Stomach smooth muscle (tissue), 2 donors: ENCODE results near the gene ETV1.

Experiments
- H3K27ac ChIP-seq: one replicate; pipeline ENCODE4 v1.7.0; 2013; ENCODE audit warnings: mild to moderate bottlenecking, low read length, inconsistent platforms
- H3K27me3 ChIP-seq, 2 donors: one replicate each; pipeline ENCODE4 v1.7.0; 2013; ENCODE audit warnings: low read length in 2 of 2; ENCODE audit not compliant: insufficient read depth in 2 of 2, control insufficient read depth in 1 of 2
- H3K36me3 ChIP-seq, 2 donors: one replicate each; pipeline ENCODE4 v1.7.0; 2013; ENCODE audit warnings: low read length in 2 of 2; ENCODE audit not compliant: control insufficient read depth in 2 of 2, insufficient read depth in 2 of 2
- H3K4me1 ChIP-seq: one replicate; pipeline ENCODE4 v1.7.0; 2013; ENCODE audit warnings: low read length; ENCODE audit not compliant: control insufficient read depth, insufficient read depth
- H3K4me3 ChIP-seq, 2 donors: one replicate each; pipeline ENCODE4 v1.7.0; 2013; ENCODE audit warnings: low read length in 2 of 2
- H3K9ac ChIP-seq, 2 donors: one replicate each; pipeline ENCODE4 v1.7.0; 2013; ENCODE audit warnings: low read length in 2 of 2, mild to moderate bottlenecking in 1 of 2
- H3K9me3 ChIP-seq, 2 donors: one replicate each; pipeline ENCODE4 v1.7.0; 2013; ENCODE audit warnings: low read length in 2 of 2; ENCODE audit not compliant: control insufficient read depth in 2 of 2
- donor health status: healthy.
- donor health status: Pancreatic carcinoma.

The ETV1 gene

GRCh38 chr7:13987395-13987794 lies 2.1 kb downstream of the ETV1 start:
- Histone ChIP-seq H3K27me3 (no peaks in the 10 kb centered on the region), H3K9me3 (no peaks in the 10 kb centered on the region), H3K9ac (no peak overlapping the region), H3K36me3 (no peaks in the 10 kb centered on the region), H3K4me3 (no peak overlapping the region), H3K4me1 (no peaks in the 10 kb centered on the region), H3K27ac (no peak overlapping the region)

- Histone ChIP-seq H3K4me1 (no peaks in the 10 kb centered on the region), H3K27ac (no peak overlapping the region), H3K27me3 (no peaks in the 10 kb centered on the region), H3K9ac (no peak overlapping the region), H3K36me3 (no peaks in the 10 kb centered on the region), H3K9me3 (no peaks in the 10 kb centered on the region), H3K4me3 (no peak overlapping the region)
Measured at GRCh38 chr7:13986208-13986607, 3.3 kb downstream of the ETV1 start.

GRCh38 chr7:13984831-13985685 lies 4.4 kb downstream of the ETV1 start:
- no peak overlapping the region for H3K27ac ChIP-seq
- H3K27me3 ChIP-seq = no peaks in the 10 kb centered on the region
- peaks cover 8% of the 10 kb centered on the region for H3K4me1 ChIP-seq
- H3K4me3 ChIP-seq = no peak overlapping the region
- H3K36me3 ChIP-seq = no peaks in the 10 kb centered on the region
- H3K9ac ChIP-seq = no peak overlapping the region
- H3K9me3 ChIP-seq = no peaks in the 10 kb centered on the region

- H3K9ac ChIP-seq = no peak overlapping the region
- H3K36me3 ChIP-seq = no peaks in the 10 kb centered on the region
- H3K9me3 ChIP-seq = no peaks in the 10 kb centered on the region
- H3K4me1 ChIP-seq = peaks cover 8% of the 10 kb centered on the region
- no peaks in the 10 kb centered on the region for H3K27me3 ChIP-seq
- H3K27ac ChIP-seq = no peak overlapping the region
- no peak overlapping the region for H3K4me3 ChIP-seq
Measured at GRCh38 chr7:13984061-13984460, 5.4 kb downstream of the ETV1 start.

- no peak overlapping the region for H3K27ac ChIP-seq
Measured at GRCh38 chr7:13982940-13983677, 6.4 kb downstream of the ETV1 start.

GRCh38 chr7:13981070-13981469 lies 8.4 kb downstream of the ETV1 start:
- H3K4me3 ChIP-seq = no peak overlapping the region
- no peak overlapping the region for H3K27ac ChIP-seq
- H3K36me3 ChIP-seq = no peaks in the 10 kb centered on the region
- no peaks in the 10 kb centered on the region for H3K27me3 ChIP-seq
- no peak overlapping the region for H3K9ac ChIP-seq
- peaks cover 8% of the 10 kb centered on the region for H3K4me1 ChIP-seq
- H3K9me3 ChIP-seq = no peaks in the 10 kb centered on the region

More at GRCh38 chr7:13982940-13983677, 6.4 kb downstream of the ETV1 start:
- H3K36me3 ChIP-seq = no peaks in the 10 kb centered on the region
- no peak overlapping the region for H3K4me3 ChIP-seq
- no peak overlapping the region for H3K9ac ChIP-seq
- peaks cover 8% of the 10 kb centered on the region for H3K4me1 ChIP-seq
- H3K27me3 ChIP-seq = no peaks in the 10 kb centered on the region
- no peaks in the 10 kb centered on the region for H3K9me3 ChIP-seq

GRCh38 chr7:13980474-13980873 lies 9.0 kb downstream of the ETV1 start:
- H3K9me3 ChIP-seq = no peaks in the 10 kb centered on the region
- peaks cover 8% of the 10 kb centered on the region for H3K4me1 ChIP-seq
- H3K4me3 ChIP-seq = no peak overlapping the region
- H3K9ac ChIP-seq = no peak overlapping the region
- no peaks in the 10 kb centered on the region for H3K27me3 ChIP-seq
- no peaks in the 10 kb centered on the region for H3K36me3 ChIP-seq
- no peak overlapping the region for H3K27ac ChIP-seq

GRCh38 chr7:13979671-13980435 lies 9.6 kb downstream of the ETV1 start:
- Histone ChIP-seq H3K4me3 (no peak overlapping the region), H3K4me1 (peaks cover 8% of the 10 kb centered on the region), H3K9me3 (no peaks in the 10 kb centered on the region), H3K9ac (no peak overlapping the region), H3K27ac (no peak overlapping the region), H3K36me3 (no peaks in the 10 kb centered on the region), H3K27me3 (no peaks in the 10 kb centered on the region)

- Histone ChIP-seq H3K9ac (no peak overlapping the region), H3K27me3 (no peaks in the 10 kb centered on the region), H3K9me3 (no peaks in the 10 kb centered on the region), H3K36me3 (no peaks in the 10 kb centered on the region), H3K27ac (no peak overlapping the region), H3K4me1 (peaks cover 8% of the 10 kb centered on the region), H3K4me3 (no peak overlapping the region)
Measured at GRCh38 chr7:13976594-13976993, 12.9 kb downstream of the ETV1 start.

GRCh38 chr7:13965077-13965476 lies 24.4 kb downstream of the ETV1 start:
- no peaks in the 10 kb centered on the region for H3K36me3 ChIP-seq
- H3K9ac ChIP-seq = no peak overlapping the region
- no peaks in the 10 kb centered on the region for H3K9me3 ChIP-seq
- no peak overlapping the region for H3K4me3 ChIP-seq
- no peak overlapping the region for H3K27ac ChIP-seq
- no peaks in the 10 kb centered on the region for H3K27me3 ChIP-seq
- no peaks in the 10 kb centered on the region for H3K4me1 ChIP-seq
